HCT116 (cell line): ENCODE results near the gene SNX25. TPM values are rescaled to one million over a fixed set of nuclear protein-coding genes. Genes with fewer than 3 reads are reported as not detected.

ENCODE experiments used
- ATAC-seq: fragments of 200-7000 bp; cut with Tn5 transposase; 2 replicates; pipeline ENCODE4 v1.9.1; 2020; ENCODE audit warnings: mild to moderate bottlenecking, moderate library complexity
- BruUV-seq: library from RNA; stranded (reverse); fragments of 400-500 nt; replicated peaks from 2 replicates; lab custom pipeline; 2021; lab: Mats Ljungman, UMichigan
- CTCF ChIA-PET: fragments of 300-600 bp; sonication (Branson Sonifier 250); formaldehyde crosslinking; loops from one replicate; lab custom pipeline; 2021; ENCODE audit warnings: antibody characterized with exemption; lab: Charles Lee
- POLR2A ChIA-PET: fragments of 300-600, 350-600 bp; sonication (Branson Sonifier 250); formaldehyde crosslinking; loops from one replicate; lab custom pipeline; 2021; ENCODE audit warnings: antibody characterized with exemption; lab: Charles Lee
- RAD21 ChIA-PET, 2 experiments: fragments of 300-600 bp; sonication (Branson Sonifier 250); formaldehyde crosslinking; loops; one replicate each; lab custom pipeline; 2023; ENCODE audit warnings: low total read pairs in 2 of 2; ENCODE audit not compliant: uncharacterized antibody in 2 of 2, unreplicated experiment in 2 of 2, low non-redundant PET in 1 of 2; lab: Charles Lee
- DNase-seq: peaks from one replicate; pipeline ENCODE4 v3.0.0-alpha.2; 2010; ENCODE audit warnings: low read depth, low spot score
- H2AFZ ChIP-seq: fragments of 200-600 bp; shearing (Covaris generic), sonication (generic); 2 replicates; pipeline ENCODE4 v1.6.1; 2017; ENCODE audit warnings: low read depth, mixed run types, mixed read lengths, antibody characterized with exemption, low read length; ENCODE audit not compliant: poor library complexity, severe bottlenecking
- H3K27ac ChIP-seq: 2 replicates; pipeline ENCODE4 v1.5.1; 2012; ENCODE audit warnings: low read depth, low read length
- H3K27me3 ChIP-seq: fragments of 200-600 bp; sonication (generic); 2 replicates; pipeline ENCODE4 v1.6.1; 2016; ENCODE audit warnings: mixed run types, low read length, mixed read lengths; ENCODE audit not compliant: insufficient read depth
- H3K36me3 ChIP-seq, 2 experiments: fragments of 200-500 bp in 1 of 2; fragments of 200-600 bp in 1 of 2; sonication (Bioruptor generic) in 1 of 2; sonication (generic) in 1 of 2; 2 replicates each; pipeline versions ENCODE4 v1.5.1 to v1.6.1; 2014 to 2016; ENCODE audit warnings: low read length in 2 of 2, inconsistent platforms in 1 of 2, mixed read lengths in 1 of 2, mixed run types in 1 of 2; ENCODE audit not compliant: insufficient read depth in 2 of 2, control insufficient read depth in 1 of 2
- H3K4me1 ChIP-seq, 2 experiments: fragments of 200-600 bp in 1 of 2; sonication (generic) in 1 of 2; 2 replicates each; pipeline versions ENCODE4 v1.5.1 to v1.6.1; 2012 to 2017; ENCODE audit warnings: low read length in 2 of 2, inconsistent platforms in 1 of 2, mild to moderate bottlenecking in 1 of 2, mixed read lengths in 1 of 2, mixed run types in 1 of 2, moderate library complexity in 1 of 2; ENCODE audit not compliant: insufficient read depth in 2 of 2, control insufficient read depth in 1 of 2
- H3K4me2 ChIP-seq: fragments of 200-600 bp; sonication (generic); 2 replicates; pipeline ENCODE4 v1.6.1; 2017; ENCODE audit warnings: mixed run types, low read length, mixed read lengths
- H3K4me3 ChIP-seq, 2 experiments: fragments of 200-600 bp in 1 of 2; sonication (generic) in 1 of 2; replicated peaks in 1 of 2; 2 replicates each; pipeline ENCODE4 v1.5.1; 2011 to 2016; ENCODE audit warnings: low read length in 2 of 2, control low read depth in 1 of 2, low read depth in 1 of 2, mild to moderate bottlenecking in 1 of 2, mixed read lengths in 1 of 2, mixed run types in 1 of 2
- H3K79me2 ChIP-seq: fragments of 200-600 bp; sonication (generic); 2 replicates; pipeline ENCODE4 v1.6.1; 2017; ENCODE audit warnings: mild to moderate bottlenecking, mixed run types, low read length, moderate library complexity, mixed read lengths; ENCODE audit not compliant: insufficient read depth
- H3K9ac ChIP-seq: fragments of 200-600 bp; sonication (generic); 2 replicates; pipeline ENCODE4 v1.6.1; 2016; ENCODE audit warnings: low read length, mixed read lengths
- H3K9me2 ChIP-seq: fragments of 200-600 bp; sonication (generic), shearing (Covaris generic); 2 replicates; pipeline ENCODE4 v1.6.1; 2017; ENCODE audit warnings: mixed run types, mild to moderate bottlenecking, moderate library complexity; ENCODE audit not compliant: insufficient read depth
- H3K9me3 ChIP-seq, 2 experiments: fragments of 200-500 bp in 1 of 2; fragments of 200-600 bp in 1 of 2; sonication (Bioruptor generic) in 1 of 2; sonication (generic) in 1 of 2; 2 replicates each; pipeline ENCODE4 v1.6.1; 2014 to 2017; ENCODE audit warnings: low read length in 2 of 2, mixed read lengths in 2 of 2, inconsistent platforms in 1 of 2, low read depth in 1 of 2, mild to moderate bottlenecking in 1 of 2, mixed run types in 1 of 2, moderate library complexity in 1 of 2; ENCODE audit not compliant: control insufficient read depth in 1 of 2, insufficient read depth in 1 of 2
- H4K20me1 ChIP-seq: fragments of 200-600 bp; sonication (generic), shearing (Covaris generic); 2 replicates; pipeline ENCODE4 v1.6.1; 2017; ENCODE audit warnings: mixed run types, mild to moderate bottlenecking, moderate library complexity; ENCODE audit not compliant: insufficient read depth
- CTCF ChIP-seq, 3 experiments: fragments of 200-600 bp in 1 of 3; sonication (generic) in 1 of 3; IDR thresholded peaks in 2 of 3; conservative IDR thresholded peaks in 1 of 3; 2 replicates each; pipeline ENCODE4 v1.5.1; 2012 to 2017; ENCODE audit warnings: low read depth in 2 of 3, low read length in 2 of 3, antibody characterized with exemption in 1 of 3, borderline replicate concordance in 1 of 3, control low read depth in 1 of 3, mild to moderate bottlenecking in 1 of 3, mixed read lengths in 1 of 3, mixed run types in 1 of 3, moderate library complexity in 1 of 3; ENCODE audit not compliant: insufficient read depth in 1 of 3
- FOSL1 ChIP-seq: IDR thresholded peaks from 2 replicates; pipeline ENCODE4 v1.6.1; 2012; ENCODE audit warnings: low read depth
- MAX ChIP-seq: IDR thresholded peaks from 2 replicates; pipeline ENCODE4 v1.6.1; 2012
- POLR2A ChIP-seq: IDR thresholded peaks from 2 replicates; pipeline ENCODE4 v1.7.0; 2011; ENCODE audit warnings: borderline replicate concordance; ENCODE audit not compliant: insufficient read depth, insufficient read length; ENCODE audit errors: extremely low read depth
- POLR2AphosphoS5 ChIP-seq: IDR thresholded peaks from 2 replicates; pipeline ENCODE4 v1.6.1; 2011; ENCODE audit warnings: mild to moderate bottlenecking, low read depth, low read length, moderate library complexity
- YY1 ChIP-seq: IDR thresholded peaks from 2 replicates; pipeline ENCODE4 v1.6.1; 2011; ENCODE audit warnings: low read length, low read depth, moderate library complexity, mild to moderate bottlenecking; ENCODE audit not compliant: insufficient replicate concordance; ENCODE audit errors: extremely low read depth
- ZFX ChIP-seq: fragments of 450-650 bp; IDR thresholded peaks from 2 replicates; pipeline ENCODE4 v1.6.1; 2017
- intact Hi-C: fragments of 100-400 bp; cut with micrococcal nuclease; formaldehyde crosslinking; loops from 2 replicates; pipeline ENCODE4 v1.10.0; 2022
- total RNA-seq: library from RNA; stranded (reverse); gene quantifications from one replicate; pipeline ENCODE4 v1.2.1, GENCODE V29; 2021; ENCODE audit not compliant: unreplicated experiment
- TF ChIP-seq, protein P1 (sequence below): IDR thresholded peaks from 2 replicates; pipeline ENCODE4 v1.6.1; 2012; ENCODE audit warnings: low read depth

Gene SNX25
- total RNA-seq, 1 experiment from 2014 or later, result 20.9 TPM

DNA sequence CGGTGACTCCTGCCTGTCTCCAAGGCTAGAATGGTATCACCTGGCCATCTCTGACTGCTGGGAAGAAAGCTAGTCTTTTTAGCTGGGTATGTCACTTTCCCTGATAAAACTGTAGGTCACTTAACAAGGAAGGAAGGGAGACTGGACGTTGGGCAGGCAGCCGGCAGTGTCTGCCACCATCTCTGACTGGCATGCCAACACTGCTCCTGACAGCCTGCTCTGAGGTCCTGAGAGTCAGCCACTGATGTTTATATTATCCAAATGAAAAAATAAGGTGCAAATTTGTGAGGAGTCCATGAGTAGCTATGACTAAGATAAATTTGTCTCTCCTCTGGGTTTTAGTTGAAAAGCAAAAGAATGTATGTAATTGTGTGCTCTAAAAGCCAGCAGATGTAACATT is 77.2 kb downstream of the SNX25 start:
- Histone ChIP-seq H3K4me3 (no peak overlapping the region), H3K4me2 (no peak overlapping the region), H3K27ac (no peak overlapping the region), H3K9me2 (no peaks in the 10 kb centered on the region), H4K20me1 (no peaks in the 10 kb centered on the region), H3K36me3 (peaks cover 0 to 6% of the 10 kb centered on the region in 2 experiments; a peak in 1 of 4 replicates), H3K27me3 (no peaks in the 10 kb centered on the region), H3K79me2 (no peaks in the 10 kb centered on the region), H3K9me3 (no peaks in the 10 kb centered on the region), H3K9ac (no peak overlapping the region), H3K4me1 (peaks cover 19 to 24% of the 10 kb centered on the region in 2 experiments)
- BruUV-seq, result no TSS peak
- ATAC-seq, result no peak
- CTCF ChIA-PET, result no interaction called here
- POLR2A ChIA-PET, result no interaction called here
- RAD21 ChIA-PET, result no interaction called here
- DNase-seq, result no peak
- intact Hi-C loops, result no loop called here
- TF ChIP-seq YY1, result no peak
- no peak for TF ChIP-seq MAX
- no peak for TF ChIP-seq FOSL1
- TF ChIP-seq POLR2A, result no peak
- no peak for TF ChIP-seq ZFX
- TF ChIP-seq CTCF (IDR thresholded peaks at IDR 0.05 in 2 of 3, conservative IDR thresholded peaks at IDR 0.05 in 1 of 3; ENCODE audit: borderline replicate concordance in 1 of 3, insufficient read depth in 1 of 3, low read depth in 2 of 3, low read length in 2 of 3), result no peak
- TF ChIP-seq, protein P1, sequence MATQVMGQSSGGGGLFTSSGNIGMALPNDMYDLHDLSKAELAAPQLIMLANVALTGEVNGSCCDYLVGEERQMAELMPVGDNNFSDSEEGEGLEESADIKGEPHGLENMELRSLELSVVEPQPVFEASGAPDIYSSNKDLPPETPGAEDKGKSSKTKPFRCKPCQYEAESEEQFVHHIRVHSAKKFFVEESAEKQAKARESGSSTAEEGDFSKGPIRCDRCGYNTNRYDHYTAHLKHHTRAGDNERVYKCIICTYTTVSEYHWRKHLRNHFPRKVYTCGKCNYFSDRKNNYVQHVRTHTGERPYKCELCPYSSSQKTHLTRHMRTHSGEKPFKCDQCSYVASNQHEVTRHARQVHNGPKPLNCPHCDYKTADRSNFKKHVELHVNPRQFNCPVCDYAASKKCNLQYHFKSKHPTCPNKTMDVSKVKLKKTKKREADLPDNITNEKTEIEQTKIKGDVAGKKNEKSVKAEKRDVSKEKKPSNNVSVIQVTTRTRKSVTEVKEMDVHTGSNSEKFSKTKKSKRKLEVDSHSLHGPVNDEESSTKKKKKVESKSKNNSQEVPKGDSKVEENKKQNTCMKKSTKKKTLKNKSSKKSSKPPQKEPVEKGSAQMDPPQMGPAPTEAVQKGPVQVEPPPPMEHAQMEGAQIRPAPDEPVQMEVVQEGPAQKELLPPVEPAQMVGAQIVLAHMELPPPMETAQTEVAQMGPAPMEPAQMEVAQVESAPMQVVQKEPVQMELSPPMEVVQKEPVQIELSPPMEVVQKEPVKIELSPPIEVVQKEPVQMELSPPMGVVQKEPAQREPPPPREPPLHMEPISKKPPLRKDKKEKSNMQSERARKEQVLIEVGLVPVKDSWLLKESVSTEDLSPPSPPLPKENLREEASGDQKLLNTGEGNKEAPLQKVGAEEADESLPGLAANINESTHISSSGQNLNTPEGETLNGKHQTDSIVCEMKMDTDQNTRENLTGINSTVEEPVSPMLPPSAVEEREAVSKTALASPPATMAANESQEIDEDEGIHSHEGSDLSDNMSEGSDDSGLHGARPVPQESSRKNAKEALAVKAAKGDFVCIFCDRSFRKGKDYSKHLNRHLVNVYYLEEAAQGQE, result no peak
- TF ChIP-seq POLR2AphosphoS5, result no peak
- TF ChIP-seq, all 23 proteins: peak for 0
- no peak overlapping the region for H2AFZ ChIP-seq
